A673 (cell line): Measurements from ENCODE around the gene TRDMT1.

Experiments used
- EZH2 ChIP-seq: fragments of 200-600 bp; sonication (generic); IDR thresholded peaks from 2 replicates; pipeline ENCODE4 v1.6.1; 2017; ENCODE audit warnings: borderline replicate concordance, low read depth, mild to moderate bottlenecking, mixed read lengths, antibody characterized with exemption, low read length; ENCODE audit not compliant: poor library complexity, severe bottlenecking
- TF ChIP-seq, protein P1 (sequence below): fragments of 300-800, 200-600 bp; sonication (generic); conservative IDR thresholded peaks from 2 replicates; pipeline ENCODE4 v1.5.1; 2017; ENCODE audit warnings: low read depth, mild to moderate bottlenecking, antibody characterized with exemption, low read length, moderate library complexity, mixed read lengths

DNA sequence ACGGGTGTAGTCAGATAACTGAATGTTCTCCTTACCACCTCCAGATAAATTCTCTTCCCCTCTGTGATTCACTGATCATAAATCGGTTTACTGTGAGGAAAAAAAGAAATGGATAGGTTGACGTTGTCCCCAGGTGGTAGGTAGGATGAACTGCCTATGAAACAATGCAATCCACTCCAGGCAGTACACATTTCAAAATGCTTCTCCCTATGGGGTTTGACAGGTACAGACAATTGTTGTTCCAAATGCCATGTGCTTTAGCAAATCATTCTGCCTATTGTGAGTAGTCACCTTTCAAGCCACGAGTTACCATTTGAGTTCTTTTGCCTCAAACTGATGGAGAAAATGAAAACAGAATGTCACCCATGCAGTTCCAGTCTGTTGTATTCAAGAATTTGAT, 48.3 kb upstream of the TRDMT1 start:
- TF ChIP-seq, protein P1, sequence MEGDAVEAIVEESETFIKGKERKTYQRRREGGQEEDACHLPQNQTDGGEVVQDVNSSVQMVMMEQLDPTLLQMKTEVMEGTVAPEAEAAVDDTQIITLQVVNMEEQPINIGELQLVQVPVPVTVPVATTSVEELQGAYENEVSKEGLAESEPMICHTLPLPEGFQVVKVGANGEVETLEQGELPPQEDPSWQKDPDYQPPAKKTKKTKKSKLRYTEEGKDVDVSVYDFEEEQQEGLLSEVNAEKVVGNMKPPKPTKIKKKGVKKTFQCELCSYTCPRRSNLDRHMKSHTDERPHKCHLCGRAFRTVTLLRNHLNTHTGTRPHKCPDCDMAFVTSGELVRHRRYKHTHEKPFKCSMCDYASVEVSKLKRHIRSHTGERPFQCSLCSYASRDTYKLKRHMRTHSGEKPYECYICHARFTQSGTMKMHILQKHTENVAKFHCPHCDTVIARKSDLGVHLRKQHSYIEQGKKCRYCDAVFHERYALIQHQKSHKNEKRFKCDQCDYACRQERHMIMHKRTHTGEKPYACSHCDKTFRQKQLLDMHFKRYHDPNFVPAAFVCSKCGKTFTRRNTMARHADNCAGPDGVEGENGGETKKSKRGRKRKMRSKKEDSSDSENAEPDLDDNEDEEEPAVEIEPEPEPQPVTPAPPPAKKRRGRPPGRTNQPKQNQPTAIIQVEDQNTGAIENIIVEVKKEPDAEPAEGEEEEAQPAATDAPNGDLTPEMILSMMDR = peak; percentile 55
- TF ChIP-seq EZH2 = no peak
